HK-2 (cell line): Measurements from ENCODE around the gene UBL7.
A peak's percentile ranks its signal among the peaks of the same experiment; 100 is the strongest.

Experiments used
- DNase-seq: peaks from one replicate; pipeline ENCODE4 v3.0.0-alpha.2; 2018; ENCODE audit not compliant: unreplicated experiment

Gene UBL7

DNA sequence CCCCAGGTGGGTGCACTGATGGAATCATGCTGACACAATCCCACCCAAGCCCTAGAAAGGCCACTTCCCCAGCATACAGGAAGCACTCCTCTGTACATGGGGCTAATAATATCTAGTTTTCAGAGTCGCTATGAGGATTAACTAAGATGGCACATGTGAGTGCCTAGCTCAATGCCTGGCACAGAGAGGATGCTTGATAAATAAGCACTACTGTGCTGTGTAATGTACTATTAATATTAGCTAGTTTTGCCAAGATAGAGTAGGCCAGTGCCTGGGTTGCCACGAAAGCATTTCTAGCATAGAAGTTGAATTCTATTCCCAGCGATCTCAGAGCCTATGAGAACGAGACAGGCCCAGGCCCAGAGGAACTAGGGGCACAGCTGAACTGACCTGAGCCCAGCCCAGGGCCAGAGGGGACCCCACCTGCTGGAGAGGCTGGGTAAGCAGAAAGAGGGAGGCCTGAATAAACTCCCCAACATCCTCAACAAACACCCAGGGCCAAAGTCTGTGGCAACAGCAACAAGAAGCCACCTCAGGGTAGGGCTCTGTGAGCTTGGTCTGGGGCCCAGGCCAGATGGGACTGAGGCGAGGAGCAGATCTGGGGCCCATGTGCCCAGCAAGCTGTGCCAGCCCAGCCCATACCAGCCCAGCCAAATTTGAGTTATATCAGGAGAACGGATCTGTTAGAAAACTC lies 19.6 kb downstream of the UBL7 start:
- DNase-seq: no peak

DNA sequence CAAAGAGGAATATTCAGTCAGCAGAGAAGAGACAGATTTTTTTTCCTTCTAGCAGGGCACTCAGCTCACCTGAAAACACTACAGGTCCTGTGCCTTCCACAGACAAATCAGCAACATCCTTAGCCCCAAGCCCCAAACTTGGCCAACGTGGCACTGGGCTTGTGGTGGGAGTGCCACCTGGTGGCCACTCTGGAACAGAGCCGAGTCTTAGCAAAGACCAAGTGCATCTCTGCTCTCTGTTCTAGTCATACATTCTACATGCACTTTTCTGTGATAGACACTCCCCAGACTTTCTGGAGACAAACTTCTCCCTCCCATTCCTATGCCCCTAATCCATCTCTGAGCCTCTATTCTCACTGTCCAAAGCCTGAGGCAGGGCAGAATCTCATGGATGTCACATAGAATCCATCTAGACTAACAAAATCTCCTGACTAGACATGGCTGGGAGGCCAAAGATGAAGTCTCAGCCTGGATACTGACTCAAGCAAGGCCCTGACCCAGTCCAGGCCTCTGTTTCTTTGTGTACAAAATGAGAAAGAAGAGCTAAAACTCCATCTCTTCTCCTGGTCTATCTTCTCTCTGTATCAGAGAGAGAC lies 22.1 kb downstream of the UBL7 start:
- DNase-seq: peak; percentile 63

DNA sequence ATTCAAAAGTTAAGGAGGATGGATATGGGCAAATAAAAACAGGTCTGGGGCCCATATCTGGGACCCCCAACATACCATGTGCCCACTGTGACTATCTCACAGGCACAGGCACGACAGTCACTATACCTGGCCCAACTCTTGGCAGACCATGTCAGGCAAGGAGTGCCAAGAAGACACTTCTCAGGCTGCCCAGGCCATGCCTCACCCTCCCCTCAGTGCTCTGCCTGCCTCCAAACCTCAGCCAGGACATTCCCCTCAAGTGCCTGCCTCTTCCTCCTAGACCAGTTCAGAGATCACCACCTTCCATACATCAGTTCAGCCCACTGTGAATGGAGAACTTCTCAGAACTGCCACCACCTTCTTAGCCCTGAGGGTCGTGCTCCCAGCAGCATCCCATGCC lies 22.8 kb downstream of the UBL7 start:
- DNase-seq: no peak

DNA sequence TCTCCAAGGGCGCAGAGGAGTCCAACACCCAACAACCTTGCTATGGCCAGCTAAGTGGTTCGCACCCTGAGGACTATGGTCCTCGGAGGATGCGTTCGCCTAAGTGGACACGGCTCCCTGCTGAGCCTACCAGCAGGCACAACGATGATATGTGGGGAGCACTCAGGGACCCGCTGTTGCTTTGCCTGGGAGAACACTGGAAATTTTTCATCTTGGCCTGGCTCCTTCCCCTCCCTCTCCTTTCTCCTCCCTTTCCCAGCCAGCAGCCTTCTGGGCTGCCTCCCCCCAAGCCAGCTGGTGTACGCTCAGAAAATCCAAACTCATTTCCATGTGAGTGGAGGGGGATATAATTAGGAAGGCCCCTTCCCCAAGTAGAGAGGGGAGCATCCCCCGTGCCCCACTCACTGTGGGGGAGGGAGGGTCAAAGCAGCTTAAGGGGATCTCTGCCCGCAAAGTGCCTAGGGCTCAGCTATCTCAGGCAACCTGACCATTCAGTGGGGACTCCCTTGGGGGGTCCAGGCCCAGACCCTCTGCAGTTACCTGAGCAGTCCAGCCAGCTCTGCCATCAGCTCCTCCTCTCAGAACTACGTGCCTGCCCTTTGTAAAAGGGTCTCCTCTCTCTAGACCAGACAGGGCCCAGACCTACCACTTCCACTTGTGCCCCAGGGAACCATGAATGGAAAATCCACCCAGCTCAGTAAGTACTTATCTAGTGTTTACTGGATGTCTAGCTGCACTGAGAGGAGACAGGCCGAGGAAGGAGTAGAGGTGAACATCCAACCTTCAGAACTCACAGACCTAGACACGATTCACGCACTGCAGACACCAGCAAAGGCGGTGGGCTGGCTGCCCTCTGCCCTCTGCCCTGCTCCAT lies 26.5 kb downstream of the UBL7 start:
- DNase-seq: no peak

DNA sequence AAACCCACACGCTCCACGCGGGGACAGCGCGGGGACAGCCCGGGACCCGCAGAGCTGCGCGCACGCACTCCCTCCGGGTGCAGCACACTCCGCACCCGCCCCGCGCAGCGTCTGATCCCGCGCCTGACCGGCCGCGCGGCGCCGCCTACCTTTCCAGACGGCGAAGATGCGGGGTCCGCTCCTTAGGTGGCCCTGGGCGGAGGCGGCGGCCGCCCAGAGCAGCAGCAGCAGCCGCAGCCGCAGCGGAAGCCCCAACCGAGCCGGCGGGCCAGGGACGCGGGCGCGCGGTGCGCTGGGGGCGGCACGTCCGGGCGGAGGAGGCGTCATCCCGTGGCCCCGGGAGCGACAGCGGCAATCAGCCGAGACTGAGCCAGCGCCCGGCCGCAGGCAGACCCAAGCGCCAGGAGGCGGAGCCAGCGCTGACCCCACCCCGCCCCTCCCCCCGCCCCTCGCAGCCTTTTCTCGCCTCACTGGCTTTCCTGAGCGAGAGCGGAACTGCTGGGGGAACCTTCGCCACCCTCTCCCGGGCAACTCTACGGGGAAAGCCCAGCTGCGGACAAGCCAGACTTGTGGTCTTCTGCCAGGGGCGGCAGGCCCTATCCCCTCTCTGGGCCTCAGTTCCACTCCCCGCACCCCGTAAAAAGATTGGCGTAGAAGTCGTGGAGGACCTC lies 27.2 kb downstream of the UBL7 start, which contains the start of gene SEMA7A:
Gene SEMA7A (minus strand): TSS at position 367 of the 671 bp plus-strand sequence. CDS start 40 bp downstream, at position 327.
- DNase-seq: peak; percentile 92

DNA sequence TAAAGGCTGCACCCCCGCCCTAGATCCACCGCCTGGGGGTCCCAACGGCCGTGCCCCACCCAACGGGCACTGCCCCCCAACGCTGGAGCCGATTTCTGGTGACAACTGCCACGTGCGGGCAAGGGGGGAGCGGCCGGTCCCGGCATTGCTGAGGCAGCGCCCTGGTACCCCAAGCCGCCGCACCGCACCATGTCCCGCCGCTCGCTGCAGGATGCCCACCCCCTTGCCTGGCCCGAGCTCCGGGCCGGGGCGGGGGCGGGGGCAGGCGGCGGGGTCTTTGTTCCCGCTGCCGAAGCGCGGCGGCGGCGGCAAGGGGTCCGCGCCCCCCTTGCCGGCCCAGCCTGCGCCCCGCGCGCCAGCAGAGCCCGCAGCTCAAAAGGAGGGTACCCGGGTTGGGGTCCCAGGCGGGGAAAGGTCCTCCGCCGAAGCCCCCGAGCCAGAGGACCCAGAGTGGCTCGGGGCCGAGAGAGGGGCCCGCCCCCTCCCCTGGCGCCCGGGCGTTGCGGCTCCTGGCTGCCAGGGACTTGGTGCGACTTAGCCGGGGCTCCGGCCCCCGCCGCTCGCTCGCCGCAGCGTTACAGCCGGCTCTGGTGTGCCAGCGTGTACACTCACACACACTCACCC lies 27.9 kb downstream of the UBL7 start:
- no peak for DNase-seq

DNA sequence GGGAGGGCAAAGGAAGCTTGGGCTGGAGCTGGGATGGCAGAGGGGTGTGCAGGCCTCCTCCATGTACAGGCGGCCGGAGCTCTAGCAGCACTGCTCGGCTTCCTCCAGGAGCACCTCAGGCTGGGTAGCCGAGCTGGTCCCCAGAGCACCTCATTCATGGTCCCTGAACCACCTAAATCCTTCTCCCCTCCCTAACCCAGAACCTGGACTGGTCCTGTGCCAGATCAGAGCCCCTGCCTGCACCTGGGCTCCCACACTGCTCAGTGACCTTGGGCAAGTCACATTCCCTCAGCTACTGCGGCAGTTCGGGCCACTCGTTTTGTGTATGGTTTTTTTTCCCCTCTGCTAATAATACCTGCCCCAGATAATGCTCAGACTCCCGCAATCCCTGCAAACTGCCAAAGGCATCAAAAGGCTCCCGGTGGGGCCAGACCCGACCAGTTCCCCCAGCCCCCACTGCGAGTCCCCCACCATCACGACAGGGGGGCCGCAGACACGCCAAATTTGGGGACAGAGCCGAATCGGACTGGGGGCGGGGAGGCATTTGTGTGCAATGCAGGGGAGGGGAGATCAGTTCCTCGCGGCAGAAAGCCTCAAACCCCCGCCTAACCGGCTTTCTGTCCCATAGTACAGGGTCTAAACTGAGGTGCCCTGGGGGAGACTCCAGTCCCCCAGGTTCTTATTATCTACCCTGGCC lies 28.5 kb downstream of the UBL7 start:
- no peak for DNase-seq

DNA sequence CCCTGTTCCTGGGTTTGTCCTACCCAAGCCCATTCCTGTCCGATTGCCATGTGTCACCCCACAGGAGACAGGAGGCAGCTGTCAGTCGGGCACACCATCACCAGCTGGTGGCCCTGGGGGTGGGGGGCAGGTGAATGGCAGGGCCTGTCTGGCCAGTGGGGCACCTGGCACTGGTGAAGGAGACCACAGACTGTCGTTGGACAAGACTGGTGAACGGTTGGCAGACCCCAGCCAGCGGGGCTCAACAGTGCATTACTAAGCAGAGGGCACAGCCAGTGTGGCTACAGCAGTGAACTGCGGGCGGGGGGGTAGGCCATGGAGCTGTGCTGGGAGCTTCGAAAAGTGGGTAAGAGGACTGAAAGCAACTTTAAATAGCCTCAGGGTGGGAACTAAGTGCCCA lies 29.3 kb downstream of the UBL7 start:
- DNase-seq: no peak

DNA sequence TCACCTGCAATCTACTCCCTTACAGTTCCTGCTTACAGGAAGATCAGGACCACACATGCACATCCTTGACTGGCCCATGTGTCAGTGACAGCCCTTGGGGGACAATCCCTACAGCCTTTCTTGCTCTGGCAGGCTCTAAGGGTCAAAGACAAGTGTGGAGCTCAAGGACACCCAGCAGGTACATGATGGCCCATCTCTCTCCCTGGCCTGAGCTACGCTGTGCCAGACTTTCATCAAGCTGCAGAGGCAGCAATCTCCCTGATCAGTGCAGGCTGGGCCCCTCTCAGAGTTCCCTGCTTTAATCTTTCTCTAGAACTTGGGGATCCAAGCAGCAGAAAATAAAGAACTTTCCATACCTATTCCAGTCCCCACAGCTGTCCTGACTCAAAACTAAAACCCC lies 29.8 kb downstream of the UBL7 start:
- no peak for DNase-seq

DNA sequence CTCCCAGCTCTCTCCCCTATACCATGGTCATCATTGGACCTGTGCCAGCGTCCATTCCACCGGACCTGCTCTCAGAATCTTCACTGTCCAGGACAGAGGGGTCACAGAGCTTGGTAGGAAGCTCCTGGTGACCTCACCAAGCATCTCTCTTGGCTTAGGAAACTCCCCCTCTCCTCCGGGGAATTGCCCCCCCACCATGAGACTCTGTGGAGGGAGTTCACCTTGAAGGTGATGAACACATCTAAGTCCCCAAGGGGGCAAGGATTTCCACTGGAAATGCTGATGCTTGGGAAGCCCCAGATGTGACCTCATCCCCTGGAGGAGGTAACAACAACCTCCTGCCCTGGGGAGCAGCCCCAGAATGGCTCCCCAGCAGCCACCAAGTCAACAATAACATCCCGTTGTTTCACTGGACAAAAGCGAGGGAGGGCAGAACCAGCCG lies 30.4 kb downstream of the UBL7 start:
- no peak for DNase-seq

DNA sequence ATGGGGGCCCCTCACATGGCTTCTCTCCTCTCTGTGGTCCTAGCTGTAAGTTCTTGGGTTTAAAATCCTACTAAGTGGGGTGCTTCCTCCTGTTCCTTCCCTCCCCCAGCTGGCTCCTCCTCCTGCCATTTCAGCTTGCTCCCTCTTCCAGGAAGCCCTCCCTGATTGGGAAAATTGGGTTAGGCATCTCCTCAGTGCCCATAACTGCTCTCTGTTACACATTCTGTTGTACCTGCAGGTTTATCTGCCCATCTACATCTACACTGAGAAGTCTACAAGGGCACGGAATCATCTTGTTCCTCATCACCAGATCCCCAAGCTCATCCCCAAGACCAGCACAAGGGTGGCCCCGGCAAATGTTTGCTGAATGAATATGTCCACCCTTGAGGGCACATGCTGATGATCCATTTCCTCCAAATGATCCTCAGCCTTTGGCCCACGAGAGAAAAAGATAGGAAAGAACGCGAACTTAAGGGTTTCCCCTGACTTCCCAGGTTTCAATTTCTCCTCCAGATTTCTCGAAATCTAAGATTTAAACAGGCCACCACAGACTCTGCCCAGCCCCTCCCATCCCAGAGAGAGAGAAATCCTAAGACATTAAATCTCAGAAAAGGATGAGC lies 31.1 kb downstream of the UBL7 start:
- no peak for DNase-seq

DNA sequence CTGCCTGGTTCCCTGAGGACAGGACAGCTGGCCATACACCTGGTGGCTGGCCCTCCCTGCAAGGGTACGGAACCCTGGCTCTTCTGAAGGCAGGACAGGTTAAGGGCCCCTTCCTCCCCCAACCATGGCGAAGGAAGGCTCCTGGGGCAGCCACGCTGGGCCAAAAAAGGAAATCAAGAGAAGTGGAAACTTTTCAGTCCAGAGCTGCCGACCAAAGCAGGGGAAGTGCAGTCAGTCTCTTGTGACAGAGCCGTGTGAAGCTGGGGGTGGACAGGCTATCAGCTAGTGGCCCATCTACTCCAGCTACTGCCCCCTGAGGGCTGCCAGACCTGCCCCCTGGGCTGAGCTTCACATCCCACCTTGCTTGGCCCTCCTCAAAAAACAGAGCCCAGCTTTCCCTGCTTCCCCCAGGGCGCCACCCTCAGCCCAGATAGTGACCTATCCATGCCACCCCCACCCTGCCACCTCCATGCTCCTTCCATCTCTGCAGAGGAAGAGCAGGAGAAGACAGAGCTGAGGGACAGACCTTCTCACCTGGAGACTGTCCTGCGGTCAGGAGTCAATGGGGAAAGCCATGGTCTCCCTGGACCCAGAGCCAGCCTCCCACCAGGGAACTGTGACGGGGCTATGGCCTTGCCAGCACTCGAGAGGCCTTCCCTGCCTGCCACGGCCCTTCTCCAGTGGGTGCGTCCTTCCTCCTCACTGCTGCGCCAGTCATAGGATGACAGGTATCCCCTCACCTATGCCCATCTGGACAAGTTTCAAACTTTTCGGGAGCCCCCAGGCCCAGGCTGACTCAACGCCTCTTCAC lies 31.8 kb downstream of the UBL7 start:
- no peak for DNase-seq

DNA sequence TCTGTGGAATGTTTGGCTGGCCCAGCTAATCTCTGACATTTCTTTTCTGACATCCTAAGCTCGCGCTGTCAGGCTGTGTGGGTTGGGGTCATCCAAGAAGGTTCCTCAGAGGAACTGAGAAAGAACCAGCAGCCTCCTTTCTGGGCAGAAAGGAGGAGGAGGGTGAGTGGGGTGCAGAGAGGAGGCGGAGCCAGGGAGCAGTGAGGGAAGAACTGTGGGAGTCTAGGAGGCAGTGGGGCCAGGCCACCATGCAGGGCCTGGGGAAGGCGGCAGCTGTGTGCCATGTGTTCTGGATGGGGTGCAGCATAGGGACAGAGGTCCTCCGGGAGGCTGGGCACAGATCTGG lies 32.5 kb downstream of the UBL7 start:
- no peak for DNase-seq

DNA sequence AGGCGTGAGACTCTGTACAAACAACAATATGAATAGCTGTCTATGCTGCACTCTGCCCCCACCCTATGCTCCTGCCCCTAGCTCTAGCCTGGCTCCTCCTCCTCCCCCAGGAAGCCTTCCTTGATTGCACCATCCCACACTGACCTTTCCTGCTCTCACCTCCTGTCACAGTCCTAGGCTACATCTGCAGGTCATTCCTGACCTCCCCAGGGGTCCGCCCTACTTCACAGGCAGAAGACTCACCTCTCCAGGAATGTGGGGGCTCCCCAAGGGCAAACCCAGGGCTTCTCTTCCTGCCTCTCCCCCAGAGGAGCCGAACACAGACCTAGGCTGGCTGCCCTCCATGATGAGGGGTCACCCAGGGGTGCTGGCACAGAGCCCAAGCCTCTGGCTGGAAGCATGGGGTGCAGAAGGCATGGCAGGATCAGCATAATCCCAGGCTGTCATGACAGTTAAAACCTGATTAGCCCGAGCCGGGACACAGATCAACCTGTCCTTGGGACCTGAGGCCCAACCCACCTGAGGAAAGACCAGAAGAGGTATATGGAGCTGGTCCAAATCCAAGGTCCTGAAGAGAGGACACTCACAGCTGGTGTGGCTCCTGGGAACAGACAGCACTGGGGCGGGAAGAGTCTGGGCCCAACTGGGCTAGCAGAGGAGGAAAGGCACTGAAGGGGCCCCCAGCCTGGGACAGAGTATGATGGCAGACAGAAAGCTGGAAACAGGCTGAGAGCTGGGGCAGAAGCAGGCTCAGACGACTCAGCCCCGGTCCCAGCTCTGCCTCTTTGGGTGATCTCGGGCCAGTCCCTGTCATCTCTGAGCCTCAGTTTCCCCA lies 33.1 kb downstream of the UBL7 start:
- DNase-seq: no peak

DNA sequence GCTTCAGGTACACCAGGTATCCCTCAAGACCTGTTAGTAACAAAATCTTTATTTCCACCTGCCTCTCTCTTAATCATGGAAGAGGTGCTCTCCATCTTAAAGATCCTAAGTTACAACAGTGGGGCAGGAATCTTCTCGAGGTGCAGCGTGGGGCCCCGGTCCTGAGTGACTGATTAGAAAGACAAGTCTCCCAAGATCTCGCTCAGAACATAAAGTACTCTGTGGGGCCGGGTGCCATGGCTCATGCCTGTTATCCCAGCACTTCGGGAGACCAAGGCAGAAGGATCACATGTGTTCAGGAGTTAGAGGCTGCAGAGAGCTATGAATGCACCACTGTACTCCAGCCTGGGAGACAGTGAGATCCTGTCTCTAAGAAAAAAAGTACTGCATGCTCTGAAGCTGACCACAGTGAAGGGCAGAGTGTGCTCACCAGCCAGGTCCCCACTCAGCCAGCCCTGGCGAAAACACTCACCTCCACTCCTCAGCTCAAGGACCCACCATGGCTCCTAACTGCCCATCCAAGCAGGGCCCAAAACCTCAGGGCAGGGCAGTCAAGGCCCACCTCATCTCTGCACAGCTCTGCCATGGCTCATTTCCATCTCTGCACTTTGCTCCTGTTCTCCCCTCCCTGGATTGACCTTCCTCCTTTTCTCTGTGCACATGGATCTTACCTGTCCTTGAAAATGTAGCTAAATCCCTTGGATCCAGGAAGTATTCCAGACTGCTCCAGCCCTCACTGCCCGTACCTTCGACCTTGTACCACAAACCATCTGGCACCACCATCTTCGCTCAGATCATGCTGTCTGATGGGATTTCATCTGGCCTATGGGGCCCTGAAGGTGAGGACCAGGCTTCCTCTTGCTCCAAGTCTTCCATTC lies 34.3 kb downstream of the UBL7 start:
- no peak for DNase-seq

DNA sequence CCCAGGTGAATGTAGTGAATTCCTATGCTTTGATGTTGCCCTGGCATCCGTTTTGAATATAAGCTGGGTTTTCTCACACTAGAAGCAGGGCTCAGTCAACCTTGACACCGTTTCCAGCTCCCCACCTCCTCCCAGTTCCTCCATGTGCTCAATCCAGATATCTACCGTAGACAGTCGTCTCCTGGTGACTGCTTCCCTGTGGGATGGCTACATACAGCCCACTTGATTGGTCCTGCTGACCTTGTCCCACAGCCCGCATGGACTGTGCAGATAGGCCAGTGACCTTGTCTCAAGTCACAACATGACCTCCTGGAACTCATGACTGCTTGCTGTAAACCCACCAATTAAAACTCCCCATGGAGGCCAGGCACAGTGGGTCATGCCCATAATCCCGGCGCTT lies 35.3 kb downstream of the UBL7 start:
- DNase-seq: no peak

DNA sequence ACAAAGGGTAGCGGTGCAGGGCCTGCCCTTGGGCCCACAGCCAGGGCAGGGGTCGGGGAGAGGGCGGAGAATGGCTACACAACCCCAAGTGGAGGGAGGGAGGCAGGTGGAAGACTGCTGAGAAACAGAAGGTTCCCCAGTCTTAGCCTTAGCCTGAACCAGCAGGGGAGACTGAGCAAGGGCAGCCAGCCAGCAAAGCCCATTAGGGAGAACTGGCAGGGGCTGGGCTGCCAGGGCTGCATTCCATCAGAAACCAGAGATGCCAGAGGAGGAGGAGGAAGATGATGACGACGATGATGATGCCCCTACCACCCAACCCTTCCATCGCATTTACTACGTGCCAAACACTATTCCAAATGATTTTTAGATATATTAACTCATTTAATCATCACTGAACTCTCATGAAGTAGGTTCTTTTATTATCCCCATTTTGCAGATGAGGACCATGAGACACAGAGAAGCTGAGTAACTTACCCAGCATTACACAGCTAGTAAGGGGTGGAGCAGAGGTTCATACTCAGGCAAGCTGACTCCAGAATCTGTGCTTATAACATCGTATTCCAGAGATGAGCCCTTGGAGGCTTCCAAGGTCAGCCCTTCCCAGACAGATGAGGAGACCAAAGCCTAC lies 35.9 kb downstream of the UBL7 start:
- no peak for DNase-seq
